Activated B cell treated with CpG ODN at 0.5 μM for 24 hours (primary cell): Measurements from ENCODE around the gene CNPY2. TPM values are rescaled to one million over a fixed set of nuclear protein-coding genes. Genes with fewer than 3 reads are reported as not detected.
"Not testable (repeated sequence)": the region's sequence is repeated elsewhere in the genome, so short reads cannot be mapped to it uniquely, and the experiment has no call there.

Experiments
- ATAC-seq: fragments of 200-7000 bp; cut with Tn5 transposase; one replicate; pipeline ENCODE4 v1.10.0; 2021; ENCODE audit warnings: low read depth, mild to moderate bottlenecking, moderate library complexity
- CTCF ChIA-PET: fragments of 350-600 bp; sonication (Branson Sonifier 250); formaldehyde crosslinking; loops from one replicate; lab custom pipeline; 2021; ENCODE audit warnings: antibody characterized with exemption; lab: Charles Lee
- POLR2A ChIA-PET: fragments of 350-600 bp; sonication (Branson Sonifier 250); formaldehyde crosslinking; loops from one replicate; lab custom pipeline; 2021; ENCODE audit warnings: antibody characterized with exemption; lab: Charles Lee
- DNase-seq: peaks from one replicate; pipeline ENCODE4 v3.0.0; 2022
- H3K27ac Mint-ChIP-seq: one replicate; pipeline ENCODE4 v1.8.0; 2020; ENCODE audit warnings: mixed read lengths
- H3K27me3 Mint-ChIP-seq: one replicate; pipeline ENCODE4 v1.8.0; 2021; ENCODE audit warnings: mixed read lengths
- H3K36me3 Mint-ChIP-seq: one replicate; pipeline ENCODE4 v1.8.0; 2021; ENCODE audit warnings: low read depth, mixed read lengths
- H3K4me1 Mint-ChIP-seq: one replicate; pipeline ENCODE4 v1.8.0; 2021; ENCODE audit warnings: mixed read lengths
- H3K4me3 Mint-ChIP-seq: one replicate; pipeline ENCODE4 v1.8.0; 2020; ENCODE audit warnings: mild to moderate bottlenecking, mixed read lengths
- H3K9me3 Mint-ChIP-seq: one replicate; pipeline ENCODE4 v1.8.0; 2020; ENCODE audit warnings: mixed read lengths
- CTCF ChIP-seq: fragments of 200-600 bp; IDR thresholded peaks from one replicate; pipeline ENCODE4 v1.8.0; 2022; ENCODE audit warnings: antibody characterized with exemption, mild to moderate bottlenecking
- intact Hi-C: fragments of 100-400 bp; cut with micrococcal nuclease; formaldehyde crosslinking; loops from one replicate; pipeline ENCODE4 v1.15.1; 2024
- total RNA-seq: library from RNA; stranded (reverse); gene quantifications from 2 replicates; pipeline ENCODE4 v1.2.3, GENCODE V29; 2022

CNPY2 gene
- total RNA-seq, 1 donor from 2014 or later = 98.8 TPM

DNA sequence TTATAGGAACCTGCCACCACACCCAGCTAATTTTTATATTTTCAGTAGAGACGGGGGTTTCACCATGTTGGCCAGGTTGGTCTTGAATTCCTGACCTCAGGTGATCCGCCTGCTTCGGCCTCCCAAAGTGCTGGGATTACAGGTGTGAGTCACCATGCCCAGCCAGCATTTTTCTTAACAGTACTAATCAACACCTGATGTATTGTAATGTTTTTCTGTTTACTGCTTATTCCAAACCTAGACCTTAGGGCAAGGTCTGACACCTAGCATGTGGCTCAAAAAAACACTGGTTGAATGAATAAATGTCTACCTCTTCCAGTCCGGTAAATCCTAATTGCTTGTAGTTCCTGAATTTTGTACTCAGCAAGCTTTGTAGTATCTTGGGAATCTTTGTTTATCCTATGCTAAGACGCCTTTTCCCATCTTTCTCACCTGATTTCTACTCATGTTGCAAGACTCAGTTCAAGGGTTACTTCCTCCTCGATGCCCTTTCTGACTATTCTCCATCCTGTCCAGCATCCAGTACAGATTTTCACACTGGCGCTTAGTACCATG, 15.2 kb upstream of the CNPY2 start:
- H3K27me3 Mint-ChIP-seq = no peaks in the 10 kb centered on the region
- peaks cover 21% of the 10 kb centered on the region for H3K4me1 Mint-ChIP-seq
- ChIA-PET CTCF (no interaction called here), POLR2A (interaction anchor here (0.7 to 0.8 kb wide), 2 partner anchors 15 to 349 kb away, joined by 3 to 5 read pairs; no protein-coding TSS in a partner anchor)
- no peak for TF ChIP-seq CTCF
- H3K4me3 Mint-ChIP-seq = no peak overlapping the region
- ATAC-seq = no peak
- no peak overlapping the region for H3K27ac Mint-ChIP-seq
- H3K9me3 Mint-ChIP-seq = no peaks in the 10 kb centered on the region
- no peak for DNase-seq
- intact Hi-C loops = loop anchor here (10.0 kb wide), 1 partner anchor 304 kb away; the partner anchor contains the start of gene BAZ2A
- H3K36me3 Mint-ChIP-seq = peaks cover 39% of the 10 kb centered on the region

- no peaks in the 10 kb centered on the region for H3K4me1 Mint-ChIP-seq
- H3K27ac Mint-ChIP-seq = no peak overlapping the region
- no peak for DNase-seq
- ATAC-seq = no peak
- no peaks in the 10 kb centered on the region for H3K9me3 Mint-ChIP-seq
- H3K27me3 Mint-ChIP-seq = no peaks in the 10 kb centered on the region
- H3K36me3 Mint-ChIP-seq = peaks cover 73% of the 10 kb centered on the region
- CTCF ChIA-PET = interaction anchor here (1.2 kb wide), 1 partner anchor 25 kb away, joined by 3 read pairs; no protein-coding TSS in a partner anchor
- no peak overlapping the region for H3K4me3 Mint-ChIP-seq
- POLR2A ChIA-PET = no interaction called here
- TF ChIP-seq CTCF = no peak
- intact Hi-C loops = no loop called here
These were observed 10.7 kb upstream of the CNPY2 start for GRCh38 chr12:56326533-56326932.

DNA sequence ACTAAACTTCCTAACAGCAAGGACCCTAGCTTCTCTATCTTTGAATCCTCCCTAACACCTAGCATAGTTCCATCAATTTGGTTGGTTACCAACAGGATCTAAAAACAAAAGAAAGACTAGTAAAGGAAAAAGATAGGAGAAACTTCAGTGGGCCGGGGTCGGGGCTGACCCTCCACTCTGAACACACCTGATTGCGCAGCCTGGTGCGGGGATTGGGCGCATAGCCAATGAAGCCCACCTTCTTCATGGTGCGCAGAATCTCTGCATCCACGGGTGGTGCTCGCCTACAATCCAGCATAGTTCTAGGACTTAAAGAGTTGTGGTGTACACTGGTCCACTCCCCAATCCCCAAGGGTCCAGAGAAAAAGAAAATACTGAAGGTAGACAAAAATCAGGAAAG, 10.3 kb upstream of the CNPY2 start:
- H3K4me3 Mint-ChIP-seq = no peak overlapping the region
- POLR2A ChIA-PET = interaction anchor here (1.1 kb wide), 1 partner anchor 8 kb away, joined by 3 read pairs; the partner anchor contains the start of gene PAN2
- no peaks in the 10 kb centered on the region for H3K27me3 Mint-ChIP-seq
- CTCF ChIA-PET = interaction anchor here (1.2 kb wide), 1 partner anchor 25 kb away, joined by 3 read pairs; no protein-coding TSS in a partner anchor
- no peak for DNase-seq
- peaks cover 69% of the 10 kb centered on the region for H3K36me3 Mint-ChIP-seq
- H3K4me1 Mint-ChIP-seq = no peaks in the 10 kb centered on the region
- no peaks in the 10 kb centered on the region for H3K9me3 Mint-ChIP-seq
- ATAC-seq = no peak
- intact Hi-C loops = no loop called here
- no peak overlapping the region for H3K27ac Mint-ChIP-seq
- no peak for TF ChIP-seq CTCF

DNA sequence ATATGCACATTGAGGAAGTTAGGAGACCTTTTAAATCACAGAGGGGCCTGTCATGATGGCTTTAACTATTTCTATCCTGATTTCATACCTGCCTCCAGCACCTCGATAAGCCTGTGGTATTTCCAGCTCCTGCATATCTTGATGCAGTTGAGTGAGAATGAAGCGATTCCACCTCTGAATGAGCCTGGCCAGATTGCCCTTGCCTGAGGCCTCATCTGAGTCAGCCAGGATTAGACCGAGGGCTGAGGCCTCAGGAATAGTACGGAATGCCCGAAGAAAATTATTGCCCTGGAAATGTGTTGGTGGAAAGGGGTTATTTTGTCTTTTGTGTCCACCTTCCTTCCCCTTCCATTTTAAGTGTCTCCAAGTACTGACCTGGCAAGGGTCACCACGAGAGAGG, 8.4 kb upstream of the CNPY2 start:
- no peak for ATAC-seq
- no peak for TF ChIP-seq CTCF
- H3K36me3 Mint-ChIP-seq = peaks cover 76% of the 10 kb centered on the region
- no peaks in the 10 kb centered on the region for H3K27me3 Mint-ChIP-seq
- no peaks in the 10 kb centered on the region for H3K4me1 Mint-ChIP-seq
- H3K27ac Mint-ChIP-seq = no peak overlapping the region
- no peak overlapping the region for H3K4me3 Mint-ChIP-seq
- intact Hi-C loops = no loop called here
- no peaks in the 10 kb centered on the region for H3K9me3 Mint-ChIP-seq
- DNase-seq = no peak
- POLR2A ChIA-PET = no interaction called here
- CTCF ChIA-PET = no interaction called here

DNA sequence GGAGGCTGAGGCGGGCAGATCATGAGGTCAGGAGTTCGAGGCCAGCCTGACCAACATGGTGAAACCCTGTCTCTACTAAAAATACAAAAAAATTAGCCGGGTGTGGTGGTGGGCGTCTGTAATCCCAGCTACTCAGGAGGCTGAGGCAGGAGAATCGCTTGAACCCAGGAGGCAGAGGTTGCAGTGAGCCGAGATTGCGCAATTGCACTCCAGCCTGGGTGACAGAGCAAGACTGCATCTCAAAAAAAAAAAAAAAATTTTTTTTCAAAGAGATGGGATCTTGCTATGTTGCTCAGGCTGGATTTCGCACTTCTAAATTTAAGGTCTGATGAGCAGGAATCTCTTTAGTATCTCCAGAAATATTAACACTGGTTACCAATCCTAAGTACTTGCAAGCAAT, 5.8 kb upstream of the CNPY2 start:
- ATAC-seq, H3K4me1 Mint-ChIP-seq, intact Hi-C loops, CTCF ChIA-PET, H3K4me3 Mint-ChIP-seq, H3K9me3 Mint-ChIP-seq, POLR2A ChIA-PET, H3K27ac Mint-ChIP-seq, H3K27me3 Mint-ChIP-seq, DNase-seq: not testable (repeated sequence)
- H3K36me3 Mint-ChIP-seq = peaks cover 65% of the 10 kb centered on the region
